DMS53 (cell line): ENCODE measurements around the gene DDX24.

Experiments used
- DNase-seq: peaks from one replicate; lab custom pipeline; 2025; lab: John Stamatoyannopoulos, UW

DDX24 gene

GRCh38 chr14:94031161-94031882 is 49.7 kb downstream of the DDX24 start:
- no peak for DNase-seq

GRCh38 chr14:94030571-94030970 is 50.4 kb downstream of the DDX24 start:
- no peak for DNase-seq

GRCh38 chr14:94029671-94030203 is 51.3 kb downstream of the DDX24 start:
- no peak for DNase-seq

- no peak for DNase-seq
Observed at GRCh38 chr14:94029265-94029664, 51.7 kb downstream of the DDX24 start.

GRCh38 chr14:94028450-94028826 is 52.6 kb downstream of the DDX24 start:
- DNase-seq: peak; percentile 73

GRCh38 chr14:94027566-94028449 is 53.2 kb downstream of the DDX24 start:
- peak; percentile 44 for DNase-seq

- no peak for DNase-seq
Observed at GRCh38 chr14:94026889-94027469, 54.0 kb downstream of the DDX24 start.

GRCh38 chr14:94026173-94026888 is 54.7 kb downstream of the DDX24 start, which contains the start of gene OTUB2:
OTUB2 (plus strand) TSS chr14:94026340; CDS start chr14:94026538, 198 bp downstream.
- DNase-seq: peak; percentile 97

GRCh38 chr14:94025720-94026119 is 55.3 kb downstream of the DDX24 start:
- DNase-seq: peak; percentile 55

- DNase-seq: no peak
Observed at GRCh38 chr14:94024549-94024948, 56.5 kb downstream of the DDX24 start.

- DNase-seq: no peak
Observed at GRCh38 chr14:94022532-94023411, 58.2 kb downstream of the DDX24 start.

GRCh38 chr14:94021416-94022157 is 59.4 kb downstream of the DDX24 start:
- no peak for DNase-seq

- DNase-seq: no peak
Observed at GRCh38 chr14:94021001-94021400, 60.0 kb downstream of the DDX24 start.

- DNase-seq: no peak
Observed at GRCh38 chr14:94020267-94020666, 60.7 kb downstream of the DDX24 start.

- peak; percentile 45 for DNase-seq
Observed at GRCh38 chr14:94019329-94019728, 61.7 kb downstream of the DDX24 start.

GRCh38 chr14:94018308-94018707 is 62.7 kb downstream of the DDX24 start:
- DNase-seq: no peak

- DNase-seq: no peak
Observed at GRCh38 chr14:94016446-94016976, 64.5 kb downstream of the DDX24 start.

- no peak for DNase-seq
Observed at GRCh38 chr14:94015223-94015622, 65.8 kb downstream of the DDX24 start.

- DNase-seq: no peak
Observed at GRCh38 chr14:94014382-94014781, 66.6 kb downstream of the DDX24 start.

GRCh38 chr14:94011795-94012194 is 69.2 kb downstream of the DDX24 start:
- DNase-seq: peak; percentile 6
